Smooth muscle cell (in vitro differentiated cells): ENCODE results near the gene EMC1. TPM values are rescaled to one million over a fixed set of nuclear protein-coding genes. Genes with fewer than 3 reads are reported as not detected.
A peak's percentile ranks its signal among the peaks of the same experiment; 100 is the strongest.

Source experiments
- DNase-seq: peaks from one replicate; lab custom pipeline; 2025; ENCODE audit not compliant: unreplicated experiment; lab: John Stamatoyannopoulos, UW
- H2AFZ ChIP-seq: fragments of 200-600 bp; sonication (generic); 2 replicates; pipeline ENCODE4 v1.6.0; 2016; ENCODE audit warnings: antibody characterized with exemption, low read depth, mild to moderate bottlenecking
- H3F3A ChIP-seq: fragments of 200-600 bp; sonication (generic); 2 replicates; pipeline ENCODE4 v1.6.0; 2017; ENCODE audit warnings: antibody characterized with exemption, low read depth
- H3K27ac ChIP-seq: fragments of 200-600 bp; sonication (generic); 2 replicates; pipeline ENCODE4 v1.5.1; 2016; ENCODE audit warnings: low read depth, mild to moderate bottlenecking
- H3K27me3 ChIP-seq: fragments of 200-600 bp; sonication (generic); 2 replicates; pipeline ENCODE4 v1.6.1; 2016; ENCODE audit warnings: low read depth, mild to moderate bottlenecking
- H3K36me3 ChIP-seq: fragments of 200-600 bp; sonication (generic); 2 replicates; pipeline ENCODE4 v1.5.1; 2016; ENCODE audit warnings: low read depth
- H3K4me1 ChIP-seq: fragments of 200-600 bp; sonication (generic); 2 replicates; pipeline ENCODE4 v1.5.1; 2016; ENCODE audit warnings: low read depth
- H3K4me2 ChIP-seq: fragments of 200-600 bp; sonication (generic); 2 replicates; pipeline ENCODE4 v1.6.0; 2016; ENCODE audit warnings: mild to moderate bottlenecking
- H3K4me3 ChIP-seq: fragments of 200-600 bp; sonication (generic); 2 replicates; pipeline ENCODE4 v1.5.1; 2016; ENCODE audit warnings: mild to moderate bottlenecking
- H3K79me2 ChIP-seq: fragments of 200-600 bp; sonication (generic); 2 replicates; pipeline ENCODE4 v1.6.0; 2016; ENCODE audit warnings: low read depth, mild to moderate bottlenecking
- H3K9ac ChIP-seq: fragments of 200-600 bp; sonication (generic); 2 replicates; pipeline ENCODE4 v1.6.0; 2016; ENCODE audit warnings: low read depth
- H3K9me3 ChIP-seq: fragments of 200-600 bp; sonication (generic); replicated peaks from 2 replicates; pipeline ENCODE4 v1.5.1; 2016; ENCODE audit warnings: low read depth
- H4K20me1 ChIP-seq: fragments of 200-600 bp; sonication (generic); 2 replicates; pipeline ENCODE4 v1.6.0; 2016; ENCODE audit warnings: low read depth
- CTCF ChIP-seq: fragments of 200-600 bp; sonication (generic); IDR thresholded peaks from 2 replicates; pipeline ENCODE4 v1.5.1; 2017; ENCODE audit warnings: borderline replicate concordance, mild to moderate bottlenecking, antibody characterized with exemption; ENCODE audit not compliant: insufficient read depth, poor library complexity, severe bottlenecking
- WGBS: methylation state at CpG from one replicate; pipeline ENCODE4 v1.1.7; 2016; ENCODE audit warnings: low lambda C conversion rate; 5-methylcytosine and 5-hydroxymethylcytosine counted together
- polyA plus RNA-seq: library from polyadenylated mRNA; unstranded; fragments of >200 nt; fragmentation: Nextera tagmentation; extraction: Ambion mirVana; gene quantifications from 2 replicates; pipeline ENCODE4 v1.2.1, GENCODE V29; 2016
- total RNA-seq: library from RNA; depleted of rRNA; stranded (reverse); fragments of >200 nt; gene quantifications from 2 replicates; pipeline ENCODE4 v1.2.3, GENCODE V29; 2014

EMC1 gene
- total and polyA plus RNA-seq, 2 experiments from 2014 or later, result 48.8 to 54.4 TPM

GRCh38 chr1:19213580-19213979 lies 37.7 kb downstream of the EMC1 start:
- Histone ChIP-seq H4K20me1 (peaks cover 34% of the 10 kb centered on the region), H2AFZ (no peak overlapping the region), H3K9me3 (no peaks in the 10 kb centered on the region), H3K4me1 (peaks cover 20% of the 10 kb centered on the region), H3K27ac (no peak overlapping the region), H3K79me2 (peaks cover 62% of the 10 kb centered on the region), H3K36me3 (peaks cover 4% of the 10 kb centered on the region), H3F3A (no peaks in the 10 kb centered on the region), H3K4me2 (no peak overlapping the region), H3K4me3 (no peak overlapping the region), H3K9ac (no peak overlapping the region), H3K27me3 (no peaks in the 10 kb centered on the region)
- no peak for DNase-seq
- no peak for TF ChIP-seq CTCF
- WGBS, result 100% methylated on average over 1 of the region's 1 CpG

- peak overlapping the region; percentile 88 for H3K4me3 ChIP-seq
- H3K27ac ChIP-seq, result no peak overlapping the region
- no peaks in the 10 kb centered on the region for H3K9me3 ChIP-seq
- no peak overlapping the region for H3K9ac ChIP-seq
- H3K36me3 ChIP-seq, result no peaks in the 10 kb centered on the region
- peaks cover 39% of the 10 kb centered on the region for H4K20me1 ChIP-seq
- TF ChIP-seq CTCF, result no peak
- peaks cover 30% of the 10 kb centered on the region for H3K4me1 ChIP-seq
- no peaks in the 10 kb centered on the region for H3K27me3 ChIP-seq
- no peak overlapping the region for H2AFZ ChIP-seq
- DNase-seq, result no peak
- H3K79me2 ChIP-seq, result peaks cover 76% of the 10 kb centered on the region
- H3K4me2 ChIP-seq, result peak overlapping the region; percentile 94
- H3F3A ChIP-seq, result no peaks in the 10 kb centered on the region
Observed at GRCh38 chr1:19212167-19212566, 39.2 kb downstream of the EMC1 start.

- no peaks in the 10 kb centered on the region for H3K9me3 ChIP-seq
- H3K4me2 ChIP-seq, result peak overlapping the region; percentile 94
- no peak for TF ChIP-seq CTCF
- H3K4me1 ChIP-seq, result peaks cover 30% of the 10 kb centered on the region
- H3K27ac ChIP-seq, result peak overlapping the region; percentile 86
- 22% methylated on average over 12 of the region's 12 CpGs for WGBS
- H4K20me1 ChIP-seq, result peaks cover 43% of the 10 kb centered on the region
- peak overlapping the region; percentile 64 for H2AFZ ChIP-seq
- peak overlapping the region; percentile 97 for H3K9ac ChIP-seq
- H3K36me3 ChIP-seq, result no peaks in the 10 kb centered on the region
- H3K4me3 ChIP-seq, result peak overlapping the region; percentile 88
- DNase-seq, result no peak
- no peaks in the 10 kb centered on the region for H3K27me3 ChIP-seq
- H3K79me2 ChIP-seq, result peaks cover 81% of the 10 kb centered on the region
- H3F3A ChIP-seq, result no peaks in the 10 kb centered on the region
Observed at GRCh38 chr1:19210772-19211549, 40.4 kb downstream of the EMC1 start.
